OCI-LY7 (cell line): ENCODE data around the gene GALNT9. TPM values are rescaled to one million over a fixed set of nuclear protein-coding genes. Genes with fewer than 3 reads are reported as not detected.

Source experiments
- BruUV-seq: library from RNA; stranded (reverse); fragments of 400-500 nt; replicated peaks from 2 replicates; lab custom pipeline; 2021; lab: Mats Ljungman, UMichigan
- CTCF ChIA-PET: fragments of 300-600 bp; sonication (Branson Sonifier 250); formaldehyde crosslinking; loops from one replicate; lab custom pipeline; 2022; ENCODE audit warnings: antibody characterized with exemption; ENCODE audit not compliant: unreplicated experiment; lab: Charles Lee
- POLR2A ChIA-PET: fragments of 300-600 bp; sonication (Branson Sonifier 250); formaldehyde crosslinking; loops from one replicate; lab custom pipeline; 2022; ENCODE audit warnings: antibody characterized with exemption; lab: Charles Lee
- DNase-seq: peaks from one replicate; pipeline ENCODE4 v3.0.0-alpha.2; 2015; ENCODE audit warnings: low spot score
- H2AFZ ChIP-seq: fragments of 200-600 bp; sonication (generic), shearing (Covaris generic); 2 replicates; pipeline ENCODE4 v1.6.1; 2014; ENCODE audit warnings: mild to moderate bottlenecking, antibody characterized with exemption, low read length, moderate library complexity
- H3K27ac ChIP-seq: fragments of 200-600 bp; sonication (generic); 2 replicates; pipeline ENCODE4 v1.5.1; 2014; ENCODE audit warnings: mixed run types, low read depth, mild to moderate bottlenecking, moderate library complexity, low read length, inconsistent platforms; ENCODE audit not compliant: poor library complexity, severe bottlenecking
- H3K36me3 ChIP-seq: fragments of 200-600 bp; sonication (generic); 2 replicates; pipeline ENCODE4 v1.6.1; 2014; ENCODE audit warnings: mild to moderate bottlenecking, antibody characterized with exemption, low read length, moderate library complexity, mixed read lengths; ENCODE audit not compliant: insufficient read depth
- H3K4me1 ChIP-seq: fragments of 200-600 bp; sonication (generic); 2 replicates; pipeline ENCODE4 v1.5.1; 2014; ENCODE audit warnings: mild to moderate bottlenecking, low read length; ENCODE audit not compliant: insufficient read depth, poor library complexity, severe bottlenecking
- H3K4me2 ChIP-seq: fragments of 200-600 bp; sonication (generic); 2 replicates; pipeline ENCODE4 v1.6.1; 2014; ENCODE audit warnings: mild to moderate bottlenecking, low read length
- H3K4me3 ChIP-seq: fragments of 200-600 bp; sonication (generic); 2 replicates; pipeline ENCODE4 v1.5.1; 2014; ENCODE audit warnings: mild to moderate bottlenecking, low read depth, low read length; ENCODE audit not compliant: poor library complexity, severe bottlenecking
- H3K79me2 ChIP-seq: fragments of 200-600 bp; sonication (generic); 2 replicates; pipeline ENCODE4 v1.6.1; 2016; ENCODE audit warnings: low read depth, mild to moderate bottlenecking, low read length, moderate library complexity, mixed read lengths; ENCODE audit not compliant: insufficient read depth
- H3K9me2 ChIP-seq: fragments of 200-600 bp; sonication (generic); 2 replicates; pipeline ENCODE4 v1.6.1; 2016; ENCODE audit warnings: mild to moderate bottlenecking, low read length, mixed read lengths; ENCODE audit not compliant: insufficient read depth
- H3K9me3 ChIP-seq: fragments of 200-600 bp; sonication (generic); 2 replicates; pipeline ENCODE4 v1.6.1; 2014; ENCODE audit warnings: mild to moderate bottlenecking, mixed run types, low read length, mixed read lengths
- H4K20me1 ChIP-seq: fragments of 200-600 bp; sonication (generic); 2 replicates; pipeline ENCODE4 v1.6.1; 2014; ENCODE audit warnings: mild to moderate bottlenecking, antibody characterized with exemption, low read length, moderate library complexity, mixed read lengths; ENCODE audit not compliant: insufficient read depth
- EZH2phosphoT487 ChIP-seq: fragments of 200-600 bp; sonication (generic); IDR thresholded peaks from 2 replicates; pipeline ENCODE4 v1.6.1; 2018; ENCODE audit warnings: low read depth, borderline replicate concordance, mild to moderate bottlenecking, mixed run types, antibody characterized with exemption, low read length, moderate library complexity, mixed read lengths
- intact Hi-C: fragments of 100-400 bp; cut with micrococcal nuclease; formaldehyde crosslinking; loops from one replicate; pipeline ENCODE4 v1.10.0; 2022; ENCODE audit not compliant: unreplicated experiment
- total RNA-seq, 2 experiments: library from RNA; depleted of rRNA in 1 of 2; stranded (reverse); fragments of >200 nt in 1 of 2; shearing (Covaris generic) in 1 of 2; gene quantifications; 2 replicates each; pipeline ENCODE4 v1.2.3, GENCODE V29; 2014 to 2022
- TF ChIP-seq, protein P1 (sequence below): fragments of 200-600 bp; sonication (generic); conservative IDR thresholded peaks from 2 replicates; pipeline ENCODE4 v1.5.1; 2014; ENCODE audit warnings: mild to moderate bottlenecking, antibody characterized with exemption, low read length, moderate library complexity, mixed read lengths

Gene GALNT9
- total RNA-seq, 2 experiments from 2014 or later, result 0.28 TPM; not detected in 1

DNA sequence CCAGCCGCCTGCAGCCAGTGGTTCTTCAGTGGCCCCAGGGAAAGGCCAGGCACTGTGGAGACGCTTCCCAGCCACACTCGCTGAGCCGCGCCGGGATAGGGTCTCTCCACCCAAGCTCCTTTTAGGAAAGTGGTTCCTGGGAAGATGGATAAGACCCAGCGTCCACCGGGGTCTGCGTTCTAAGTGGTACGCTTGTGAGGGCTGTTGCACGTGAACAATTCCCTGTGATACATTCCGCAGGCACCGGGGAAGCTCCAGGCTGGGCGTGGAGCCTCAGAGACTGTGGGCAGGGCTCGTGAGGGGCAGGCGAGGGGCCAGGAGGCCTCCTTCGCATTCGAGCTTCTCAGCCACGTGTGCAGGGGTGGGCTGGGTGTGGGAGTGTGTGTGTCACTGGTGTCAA, 48.4 kb downstream of the GALNT9 start:
- no peak overlapping the region for H3K27ac ChIP-seq
- no peaks in the 10 kb centered on the region for H4K20me1 ChIP-seq
- H2AFZ ChIP-seq, result no peak overlapping the region
- no peaks in the 10 kb centered on the region for H3K79me2 ChIP-seq
- no peak overlapping the region for H3K4me2 ChIP-seq
- DNase-seq, result no peak
- H3K4me3 ChIP-seq, result no peak overlapping the region
- no TSS peak for BruUV-seq
- no peaks in the 10 kb centered on the region for H3K36me3 ChIP-seq
- no peaks in the 10 kb centered on the region for H3K9me3 ChIP-seq
- intact Hi-C loops, result no loop called here
- ChIA-PET POLR2A (no interaction called here), CTCF (no interaction called here)
- no peaks in the 10 kb centered on the region for H3K4me1 ChIP-seq
- TF ChIP-seq EZH2phosphoT487, result no peak
- TF ChIP-seq, protein P1, sequence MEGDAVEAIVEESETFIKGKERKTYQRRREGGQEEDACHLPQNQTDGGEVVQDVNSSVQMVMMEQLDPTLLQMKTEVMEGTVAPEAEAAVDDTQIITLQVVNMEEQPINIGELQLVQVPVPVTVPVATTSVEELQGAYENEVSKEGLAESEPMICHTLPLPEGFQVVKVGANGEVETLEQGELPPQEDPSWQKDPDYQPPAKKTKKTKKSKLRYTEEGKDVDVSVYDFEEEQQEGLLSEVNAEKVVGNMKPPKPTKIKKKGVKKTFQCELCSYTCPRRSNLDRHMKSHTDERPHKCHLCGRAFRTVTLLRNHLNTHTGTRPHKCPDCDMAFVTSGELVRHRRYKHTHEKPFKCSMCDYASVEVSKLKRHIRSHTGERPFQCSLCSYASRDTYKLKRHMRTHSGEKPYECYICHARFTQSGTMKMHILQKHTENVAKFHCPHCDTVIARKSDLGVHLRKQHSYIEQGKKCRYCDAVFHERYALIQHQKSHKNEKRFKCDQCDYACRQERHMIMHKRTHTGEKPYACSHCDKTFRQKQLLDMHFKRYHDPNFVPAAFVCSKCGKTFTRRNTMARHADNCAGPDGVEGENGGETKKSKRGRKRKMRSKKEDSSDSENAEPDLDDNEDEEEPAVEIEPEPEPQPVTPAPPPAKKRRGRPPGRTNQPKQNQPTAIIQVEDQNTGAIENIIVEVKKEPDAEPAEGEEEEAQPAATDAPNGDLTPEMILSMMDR, result no peak
- H3K9me2 ChIP-seq, result no peaks in the 10 kb centered on the region

GRCh38 chr12:132280406-132280805, 49.0 kb downstream of the GALNT9 start:
- POLR2A ChIA-PET, result no interaction called here
- no peaks in the 10 kb centered on the region for H3K4me1 ChIP-seq
- H3K9me3 ChIP-seq, result no peaks in the 10 kb centered on the region
- TF ChIP-seq, protein P1, result no peak
- TF ChIP-seq EZH2phosphoT487, result no peak
- H4K20me1 ChIP-seq, result no peaks in the 10 kb centered on the region
- BruUV-seq, result no TSS peak
- H3K36me3 ChIP-seq, result no peaks in the 10 kb centered on the region
- H2AFZ ChIP-seq, result no peak overlapping the region
- no peak overlapping the region for H3K4me3 ChIP-seq
- no peaks in the 10 kb centered on the region for H3K79me2 ChIP-seq
- H3K27ac ChIP-seq, result no peak overlapping the region
- CTCF ChIA-PET, result no interaction called here
- no peak overlapping the region for H3K4me2 ChIP-seq
- no peaks in the 10 kb centered on the region for H3K9me2 ChIP-seq
- intact Hi-C loops, result no loop called here
- no peak for DNase-seq

DNA sequence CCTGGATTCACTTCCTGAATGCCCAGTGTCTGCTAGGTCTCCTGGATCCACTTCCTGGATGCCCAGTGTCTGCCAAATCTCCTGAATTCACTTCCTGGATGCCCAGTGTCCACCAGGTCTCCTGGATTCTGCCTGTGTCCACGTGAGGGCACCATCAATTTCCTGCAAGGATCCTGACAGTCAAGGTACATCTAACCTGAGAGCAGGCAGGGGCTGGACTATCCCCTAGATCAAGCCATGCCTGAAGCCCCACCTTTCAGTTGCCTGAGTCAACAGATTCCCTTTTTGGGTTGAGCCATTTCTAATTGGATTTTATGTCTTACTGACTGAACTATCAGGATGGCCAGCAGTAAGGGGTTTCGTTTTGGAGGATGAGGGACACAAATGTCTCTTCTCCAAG, 49.5 kb downstream of the GALNT9 start:
- no peak overlapping the region for H3K27ac ChIP-seq
- intact Hi-C loops, result no loop called here
- H4K20me1 ChIP-seq, result no peaks in the 10 kb centered on the region
- CTCF ChIA-PET, result no interaction called here
- BruUV-seq, result no TSS peak
- no peak overlapping the region for H3K4me3 ChIP-seq
- no peak for TF ChIP-seq EZH2phosphoT487
- TF ChIP-seq, protein P1, result no peak
- no peak for DNase-seq
- H3K4me1 ChIP-seq, result no peaks in the 10 kb centered on the region
- POLR2A ChIA-PET, result no interaction called here
- H2AFZ ChIP-seq, result no peak overlapping the region
- H3K4me2 ChIP-seq, result no peak overlapping the region
- no peaks in the 10 kb centered on the region for H3K36me3 ChIP-seq
- H3K79me2 ChIP-seq, result no peaks in the 10 kb centered on the region
- H3K9me3 ChIP-seq, result no peaks in the 10 kb centered on the region
- no peaks in the 10 kb centered on the region for H3K9me2 ChIP-seq
